Activated T-cell treated with anti-CD3 and anti-CD28 coated beads, Interleukin-2, amount 50 U/mL, for 24 hours (primary cell): ENCODE measurements around the gene DIS3L2.
"Not testable (repeated sequence)": the region's sequence is repeated elsewhere in the genome, so short reads cannot be mapped to it uniquely, and the experiment has no call there.

Experiments
- DNase-seq: peaks from one replicate; pipeline ENCODE4 v3.0.0-alpha.2; 2020
- H3K27ac Mint-ChIP-seq: 2 replicates; pipeline ENCODE4 v1.8.0; 2020; ENCODE audit warnings: mild to moderate bottlenecking, mixed read lengths
- H3K27me3 Mint-ChIP-seq: 2 replicates; pipeline ENCODE4 v1.8.0; 2020; ENCODE audit warnings: mixed read lengths
- H3K36me3 Mint-ChIP-seq: 2 replicates; pipeline ENCODE4 v1.8.0; 2020; ENCODE audit warnings: low read depth, mixed read lengths
- H3K4me1 Mint-ChIP-seq: 2 replicates; pipeline ENCODE4 v1.8.0; 2020; ENCODE audit warnings: low read depth, mixed read lengths
- H3K4me3 Mint-ChIP-seq: 2 replicates; pipeline ENCODE4 v1.8.0; 2020; ENCODE audit warnings: mild to moderate bottlenecking, moderate library complexity, mixed read lengths
- H3K9me3 Mint-ChIP-seq: 2 replicates; pipeline ENCODE4 v1.8.0; 2020; ENCODE audit warnings: mixed read lengths

The DIS3L2 gene

GRCh38 chr2:231935815-231936214 is 25.7 kb upstream of the DIS3L2 start:
- H3K9me3 Mint-ChIP-seq = no peaks in the 10 kb centered on the region
- no peak overlapping the region for H3K4me3 Mint-ChIP-seq
- H3K36me3 Mint-ChIP-seq = no peaks in the 10 kb centered on the region
- H3K4me1 Mint-ChIP-seq = peaks cover 6% of the 10 kb centered on the region
- DNase-seq = no peak
- no peaks in the 10 kb centered on the region for H3K27me3 Mint-ChIP-seq
- H3K27ac Mint-ChIP-seq = no peak overlapping the region

GRCh38 chr2:231936491-231936890 is 25.0 kb upstream of the DIS3L2 start:
- H3K4me1 Mint-ChIP-seq = peaks cover 6% of the 10 kb centered on the region
- DNase-seq = no peak
- H3K9me3 Mint-ChIP-seq = no peaks in the 10 kb centered on the region
- H3K36me3 Mint-ChIP-seq = no peaks in the 10 kb centered on the region
- H3K4me3 Mint-ChIP-seq = no peak overlapping the region
- H3K27me3 Mint-ChIP-seq = peaks cover 3% of the 10 kb centered on the region
- no peak overlapping the region for H3K27ac Mint-ChIP-seq

- H3K9me3 Mint-ChIP-seq = no peaks in the 10 kb centered on the region
- H3K27me3 Mint-ChIP-seq = peaks cover 4% of the 10 kb centered on the region
- H3K4me1 Mint-ChIP-seq = peaks cover 6% of the 10 kb centered on the region
- no peak overlapping the region for H3K27ac Mint-ChIP-seq
- no peak overlapping the region for H3K4me3 Mint-ChIP-seq
- H3K36me3 Mint-ChIP-seq = no peaks in the 10 kb centered on the region
- no peak for DNase-seq
Observed at GRCh38 chr2:231937057-231937456, 24.5 kb upstream of the DIS3L2 start.

- no peaks in the 10 kb centered on the region for H3K9me3 Mint-ChIP-seq
- peaks cover 6% of the 10 kb centered on the region for H3K4me1 Mint-ChIP-seq
Observed at GRCh38 chr2:231939022-231939421, 22.5 kb upstream of the DIS3L2 start.

GRCh38 chr2:231940795-231941194 is 20.7 kb upstream of the DIS3L2 start:
- H3K4me3 Mint-ChIP-seq = no peak overlapping the region
- H3K4me1 Mint-ChIP-seq = peaks cover 6% of the 10 kb centered on the region
- H3K9me3 Mint-ChIP-seq = no peaks in the 10 kb centered on the region
- no peaks in the 10 kb centered on the region for H3K36me3 Mint-ChIP-seq
- peaks cover 4% of the 10 kb centered on the region for H3K27me3 Mint-ChIP-seq
- DNase-seq = no peak
- no peak overlapping the region for H3K27ac Mint-ChIP-seq

More at GRCh38 chr2:231939022-231939421, 22.5 kb upstream of the DIS3L2 start:
- Mint-ChIP-seq H3K36me3 (no peaks in the 10 kb centered on the region), H3K27me3 (peaks cover 4% of the 10 kb centered on the region), H3K4me3 (no peak overlapping the region), H3K27ac (no peak overlapping the region)
- no peak for DNase-seq

- peaks cover 4% of the 10 kb centered on the region for H3K27me3 Mint-ChIP-seq
- H3K4me1 Mint-ChIP-seq = peaks cover 1% of the 10 kb centered on the region
- no peaks in the 10 kb centered on the region for H3K36me3 Mint-ChIP-seq
- no peaks in the 10 kb centered on the region for H3K9me3 Mint-ChIP-seq
- H3K27ac Mint-ChIP-seq = no peak overlapping the region
- H3K4me3 Mint-ChIP-seq = no peak overlapping the region
- no peak for DNase-seq
Observed at GRCh38 chr2:231941673-231942072, 19.8 kb upstream of the DIS3L2 start.

- Mint-ChIP-seq H3K36me3 (no peaks in the 10 kb centered on the region), H3K27me3 (peaks cover 4% of the 10 kb centered on the region), H3K4me3 (no peak overlapping the region), H3K27ac (no peak overlapping the region), H3K4me1 (no peaks in the 10 kb centered on the region), H3K9me3 (no peaks in the 10 kb centered on the region)
- DNase-seq = no peak
Observed at GRCh38 chr2:231942180-231942579, 19.3 kb upstream of the DIS3L2 start.

- no peak overlapping the region for H3K27ac Mint-ChIP-seq
- no peaks in the 10 kb centered on the region for H3K4me1 Mint-ChIP-seq
- no peak overlapping the region for H3K4me3 Mint-ChIP-seq
- DNase-seq = no peak
- H3K9me3 Mint-ChIP-seq = no peaks in the 10 kb centered on the region
- peaks cover 9% of the 10 kb centered on the region for H3K27me3 Mint-ChIP-seq
- H3K36me3 Mint-ChIP-seq = no peaks in the 10 kb centered on the region
Observed at GRCh38 chr2:231946241-231946814, 15.2 kb upstream of the DIS3L2 start.

GRCh38 chr2:231947112-231947511 is 14.4 kb upstream of the DIS3L2 start:
- H3K27ac Mint-ChIP-seq, H3K4me3 Mint-ChIP-seq, H3K36me3 Mint-ChIP-seq, H3K9me3 Mint-ChIP-seq, H3K4me1 Mint-ChIP-seq, DNase-seq: not testable (repeated sequence)
- H3K27me3 Mint-ChIP-seq = peaks cover 12% of the 10 kb centered on the region

GRCh38 chr2:231947694-231948093 is 13.8 kb upstream of the DIS3L2 start:
- Mint-ChIP-seq H3K27ac (no peak overlapping the region), H3K27me3 (peaks cover 12% of the 10 kb centered on the region), H3K4me3 (no peak overlapping the region), H3K4me1 (no peaks in the 10 kb centered on the region), H3K9me3 (no peaks in the 10 kb centered on the region), H3K36me3 (no peaks in the 10 kb centered on the region)
- no peak for DNase-seq

GRCh38 chr2:231951452-231952035 is 10.0 kb upstream of the DIS3L2 start:
- Mint-ChIP-seq H3K27me3 (peaks cover 23% of the 10 kb centered on the region), H3K9me3 (no peaks in the 10 kb centered on the region), H3K4me3 (no peak overlapping the region), H3K4me1 (no peaks in the 10 kb centered on the region), H3K36me3 (no peaks in the 10 kb centered on the region), H3K27ac (no peak overlapping the region)
- no peak for DNase-seq

- H3K4me1 Mint-ChIP-seq = peaks cover 5% of the 10 kb centered on the region
Observed at GRCh38 chr2:231955758-231956472, 5.6 kb upstream of the DIS3L2 start.

GRCh38 chr2:231957913-231958763 is 3.4 kb upstream of the DIS3L2 start:
- H3K9me3 Mint-ChIP-seq = peaks cover 3% of the 10 kb centered on the region
- peaks cover 13% of the 10 kb centered on the region for H3K36me3 Mint-ChIP-seq
- H3K4me3 Mint-ChIP-seq = no peak overlapping the region
- no peak for DNase-seq
- H3K27ac Mint-ChIP-seq = no peak overlapping the region
- peaks cover 11% of the 10 kb centered on the region for H3K27me3 Mint-ChIP-seq
- H3K4me1 Mint-ChIP-seq = peaks cover 16% of the 10 kb centered on the region

More at GRCh38 chr2:231955758-231956472, 5.6 kb upstream of the DIS3L2 start:
- peaks cover 2% of the 10 kb centered on the region for H3K36me3 Mint-ChIP-seq
- H3K4me3 Mint-ChIP-seq = no peak overlapping the region
- H3K27ac Mint-ChIP-seq = no peak overlapping the region
- H3K27me3 Mint-ChIP-seq = peaks cover 17% of the 10 kb centered on the region
- peaks cover 2% of the 10 kb centered on the region for H3K9me3 Mint-ChIP-seq
- DNase-seq = no peak

GRCh38 chr2:231960810-231961348 is 634 bp upstream of the DIS3L2 start:
- peak overlapping the region; percentile 89 for H3K27ac Mint-ChIP-seq
- no peak for DNase-seq
- H3K9me3 Mint-ChIP-seq = peaks cover 3% of the 10 kb centered on the region
- H3K4me1 Mint-ChIP-seq = peaks cover 40% of the 10 kb centered on the region
- H3K27me3 Mint-ChIP-seq = peaks cover 5% of the 10 kb centered on the region
- H3K4me3 Mint-ChIP-seq = peak overlapping the region; percentile 95
- peaks cover 22% of the 10 kb centered on the region for H3K36me3 Mint-ChIP-seq
